Measurements from ENCODE around the gene SUPT3H.
"Not testable (repeated sequence)": the region's sequence is repeated elsewhere in the genome, so short reads cannot be mapped to it uniquely, and the experiment has no call there.

SUPT3H gene

GRCh38 chr6:45049188-45049843 is 328.4 kb downstream of the SUPT3H start:
- no peak for TF ChIP-seq CTCF (IDR thresholded peaks at IDR 0.05; ENCODE audit: borderline replicate concordance, insufficient read depth, low read depth, low read length)
- H3K4me3 ChIP-seq (ENCODE audit: low read depth, low read length) = no peak overlapping the region

DNA sequence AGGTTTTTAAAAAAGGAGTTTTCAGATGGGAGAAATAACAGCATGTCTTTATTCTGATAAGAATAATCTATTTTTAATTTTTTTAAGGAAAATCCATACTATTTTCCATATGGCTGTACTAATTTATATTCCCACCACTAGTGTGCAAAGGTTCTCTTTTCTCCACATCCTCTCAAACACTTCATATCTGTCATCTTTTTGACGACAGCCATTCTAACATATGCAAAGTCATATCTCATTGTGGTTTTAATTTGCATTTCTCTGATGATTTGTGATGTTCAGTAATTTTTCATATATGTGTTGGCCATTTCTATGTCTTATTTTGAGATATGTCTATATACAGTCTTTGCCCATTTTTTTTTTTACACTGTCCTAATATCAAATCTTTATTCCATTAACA is 330.2 kb downstream of the SUPT3H start:
- TF ChIP-seq CTCF (IDR thresholded peaks at IDR 0.05; ENCODE audit: borderline replicate concordance, insufficient read depth, low read depth, low read length) = no peak
- H3K4me3 ChIP-seq (ENCODE audit: low read depth, low read length) = no peak overlapping the region

DNA sequence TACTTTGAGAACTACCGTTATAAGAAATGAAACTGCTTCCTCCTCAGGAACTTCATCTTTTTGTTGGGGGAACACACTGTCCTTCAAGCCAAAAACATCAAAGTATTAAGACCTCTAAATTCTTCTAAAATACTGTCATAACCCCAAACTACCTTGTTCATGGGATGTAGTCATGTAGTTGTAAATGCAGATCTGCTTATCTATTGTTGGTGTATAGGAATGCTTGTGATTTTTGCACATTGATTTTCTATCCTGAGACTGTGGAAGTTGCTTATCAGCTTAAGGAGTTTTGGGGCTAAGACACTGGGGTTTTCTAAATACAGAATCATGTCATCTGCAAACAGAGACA is 332.5 kb downstream of the SUPT3H start:
- no peak for TF ChIP-seq CTCF (IDR thresholded peaks at IDR 0.05; ENCODE audit: borderline replicate concordance, insufficient read depth, low read depth, low read length)

GRCh38 chr6:45044510-45045252 is 333.1 kb downstream of the SUPT3H start:
- no peak overlapping the region for H3K4me3 ChIP-seq (ENCODE audit: low read depth, low read length)
- TF ChIP-seq CTCF (IDR thresholded peaks at IDR 0.05; ENCODE audit: borderline replicate concordance, insufficient read depth, low read depth, low read length) = no peak

More for the DNA sequence above, 332.5 kb downstream of the SUPT3H start:
- no peak overlapping the region for H3K4me3 ChIP-seq (ENCODE audit: low read depth, low read length)

- H3K4me3 ChIP-seq (ENCODE audit: low read depth, low read length) = no peak overlapping the region
- TF ChIP-seq CTCF (IDR thresholded peaks at IDR 0.05; ENCODE audit: borderline replicate concordance, insufficient read depth, low read depth, low read length) = no peak
Measured at GRCh38 chr6:45044086-45044485, 333.6 kb downstream of the SUPT3H start.

GRCh38 chr6:45042673-45043072 is 335.1 kb downstream of the SUPT3H start:
- not testable (repeated sequence) for H3K4me3 ChIP-seq (ENCODE audit: low read depth, low read length)

- no peak overlapping the region for H3K4me3 ChIP-seq (ENCODE audit: low read depth, low read length)
- no peak for TF ChIP-seq CTCF (IDR thresholded peaks at IDR 0.05; ENCODE audit: borderline replicate concordance, insufficient read depth, low read depth, low read length)
Measured at GRCh38 chr6:45038226-45038625, 339.5 kb downstream of the SUPT3H start.
